Measurements from ENCODE around the gene CREG2. TPM values are rescaled to one million over a fixed set of nuclear protein-coding genes. Genes with fewer than 3 reads are reported as not detected.

CREG2 gene
- total RNA-seq, 1 experiment from 2014 or later: 119 TPM

- no peak overlapping the region for H3K27ac Mint-ChIP-seq (ENCODE audit: unreplicated experiment)
- TF ChIP-seq, protein P1, sequence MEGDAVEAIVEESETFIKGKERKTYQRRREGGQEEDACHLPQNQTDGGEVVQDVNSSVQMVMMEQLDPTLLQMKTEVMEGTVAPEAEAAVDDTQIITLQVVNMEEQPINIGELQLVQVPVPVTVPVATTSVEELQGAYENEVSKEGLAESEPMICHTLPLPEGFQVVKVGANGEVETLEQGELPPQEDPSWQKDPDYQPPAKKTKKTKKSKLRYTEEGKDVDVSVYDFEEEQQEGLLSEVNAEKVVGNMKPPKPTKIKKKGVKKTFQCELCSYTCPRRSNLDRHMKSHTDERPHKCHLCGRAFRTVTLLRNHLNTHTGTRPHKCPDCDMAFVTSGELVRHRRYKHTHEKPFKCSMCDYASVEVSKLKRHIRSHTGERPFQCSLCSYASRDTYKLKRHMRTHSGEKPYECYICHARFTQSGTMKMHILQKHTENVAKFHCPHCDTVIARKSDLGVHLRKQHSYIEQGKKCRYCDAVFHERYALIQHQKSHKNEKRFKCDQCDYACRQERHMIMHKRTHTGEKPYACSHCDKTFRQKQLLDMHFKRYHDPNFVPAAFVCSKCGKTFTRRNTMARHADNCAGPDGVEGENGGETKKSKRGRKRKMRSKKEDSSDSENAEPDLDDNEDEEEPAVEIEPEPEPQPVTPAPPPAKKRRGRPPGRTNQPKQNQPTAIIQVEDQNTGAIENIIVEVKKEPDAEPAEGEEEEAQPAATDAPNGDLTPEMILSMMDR (IDR thresholded peaks at IDR 0.05; ENCODE audit: insufficient read depth in 1 of 2, low read depth in 1 of 2, low read length in 1 of 2, severe bottlenecking in 1 of 2, unreplicated experiment in 1 of 2): no peak
- no peaks in the 10 kb centered on the region for H3K4me1 Mint-ChIP-seq (ENCODE audit: low read depth, unreplicated experiment)
- intact Hi-C loops (cut with micrococcal nuclease; ENCODE audit: unreplicated experiment): no loop called here
- no peak overlapping the region for H3K4me3 ChIP-seq (ENCODE audit: low read depth, low read length)
- H3K9me3 ChIP-seq: no peaks in the 10 kb centered on the region
- H3K36me3 Mint-ChIP-seq (ENCODE audit: insufficient read depth, unreplicated experiment): no peaks in the 10 kb centered on the region
- ChIA-PET CTCF (no interaction called here), POLR2A (no interaction called here)
- no peak overlapping the region for H3K4me3 Mint-ChIP-seq (ENCODE audit: unreplicated experiment)
- no TSS peak for BruUV-seq (replicated peaks)
- no peak for DNase-seq
- no peaks in the 10 kb centered on the region for H3K4me1 ChIP-seq
- H3K36me3 ChIP-seq (ENCODE audit: control insufficient read depth, insufficient read depth, low read length): no peaks in the 10 kb centered on the region
- peaks cover 11% of the 10 kb centered on the region for H3K9me3 Mint-ChIP-seq (ENCODE audit: unreplicated experiment)
- no peaks in the 10 kb centered on the region for H3K27me3 ChIP-seq (replicated peaks; ENCODE audit: control insufficient read depth, insufficient read depth, low read length)
- no peaks in the 10 kb centered on the region for H3K27me3 Mint-ChIP-seq (ENCODE audit: insufficient read depth, unreplicated experiment)
These were observed 29.3 kb upstream of the CREG2 start for GRCh38 chr2:101416609-101417008.

DNA sequence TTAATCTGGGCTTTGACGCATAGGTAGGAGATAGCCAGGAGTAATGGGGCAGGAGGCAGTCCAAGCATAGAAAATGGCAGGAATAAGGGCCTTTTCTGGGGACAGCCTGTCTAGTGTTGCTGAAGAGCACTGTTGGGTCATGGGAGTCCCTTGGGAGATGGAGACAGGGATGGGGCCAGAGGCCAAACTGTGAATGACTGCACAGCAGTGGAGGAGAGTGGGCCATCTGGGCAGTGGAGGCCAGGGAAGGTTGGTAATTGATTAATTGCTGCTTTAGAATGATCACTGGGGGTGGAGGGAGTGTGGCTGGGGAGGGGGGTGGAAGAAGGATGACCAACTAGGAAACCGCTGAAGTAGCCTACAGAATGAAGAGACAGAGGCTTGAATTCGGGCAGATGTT is 28.6 kb upstream of the CREG2 start:
- DNase-seq: no peak
- Mint-ChIP-seq H3K36me3 (ENCODE audit: insufficient read depth, unreplicated experiment) (no peaks in the 10 kb centered on the region), H3K9me3 (ENCODE audit: unreplicated experiment) (peaks cover 11% of the 10 kb centered on the region), H3K4me3 (ENCODE audit: unreplicated experiment) (no peak overlapping the region), H3K27me3 (ENCODE audit: insufficient read depth, unreplicated experiment) (no peaks in the 10 kb centered on the region), H3K4me1 (ENCODE audit: low read depth, unreplicated experiment) (peaks cover 5% of the 10 kb centered on the region), H3K27ac (ENCODE audit: unreplicated experiment) (peak overlapping the region; percentile 31)
- ChIA-PET POLR2A (no interaction called here), CTCF (no interaction called here)
- H3K9me3 ChIP-seq: no peaks in the 10 kb centered on the region
- intact Hi-C loops (cut with micrococcal nuclease; ENCODE audit: unreplicated experiment): no loop called here
- BruUV-seq (replicated peaks): no TSS peak
- peaks cover 5% of the 10 kb centered on the region; the same call in 1 of the 2 replicates for H3K4me1 ChIP-seq
- H3K4me3 ChIP-seq (ENCODE audit: low read depth, low read length): no peak overlapping the region
- TF ChIP-seq, protein P1 (IDR thresholded peaks at IDR 0.05; ENCODE audit: insufficient read depth in 1 of 2, low read depth in 1 of 2, low read length in 1 of 2, severe bottlenecking in 1 of 2, unreplicated experiment in 1 of 2): no peak
- no peaks in the 10 kb centered on the region for H3K36me3 ChIP-seq (ENCODE audit: control insufficient read depth, insufficient read depth, low read length)
- no peaks in the 10 kb centered on the region for H3K27me3 ChIP-seq (replicated peaks; ENCODE audit: control insufficient read depth, insufficient read depth, low read length)

DNA sequence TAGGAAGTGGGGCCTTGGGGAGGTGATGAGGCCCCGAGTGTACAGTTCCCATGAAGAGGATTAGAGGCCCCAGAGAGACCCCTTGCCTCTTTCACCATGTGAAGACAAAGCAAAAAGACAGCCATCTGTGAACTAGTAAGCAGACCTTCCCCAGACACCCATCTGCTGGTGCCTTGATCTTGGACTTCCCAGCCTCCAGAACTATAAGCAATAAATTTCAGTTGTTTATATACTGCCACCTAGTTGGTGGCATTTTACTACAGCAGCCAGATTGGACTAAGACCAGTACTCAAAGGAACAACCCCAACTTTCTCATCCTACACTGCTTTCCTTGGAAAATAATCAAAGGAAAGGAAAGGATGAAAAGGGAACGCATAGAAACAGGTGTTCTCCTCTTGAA is 27.9 kb upstream of the CREG2 start:
- TF ChIP-seq, protein P1 (IDR thresholded peaks at IDR 0.05; ENCODE audit: insufficient read depth in 1 of 2, low read depth in 1 of 2, low read length in 1 of 2, severe bottlenecking in 1 of 2, unreplicated experiment in 1 of 2): no peak
- CTCF ChIA-PET: no interaction called here
- DNase-seq: no peak

More for the DNA sequence above, 27.9 kb upstream of the CREG2 start:
- no peaks in the 10 kb centered on the region for H3K36me3 ChIP-seq (ENCODE audit: control insufficient read depth, insufficient read depth, low read length)
- peaks cover 12% of the 10 kb centered on the region; the same call in 1 of the 2 replicates for H3K4me1 ChIP-seq
- Mint-ChIP-seq H3K27ac (ENCODE audit: unreplicated experiment) (peak overlapping the region; percentile 31), H3K4me3 (ENCODE audit: unreplicated experiment) (no peak overlapping the region), H3K4me1 (ENCODE audit: low read depth, unreplicated experiment) (peaks cover 12% of the 10 kb centered on the region), H3K36me3 (ENCODE audit: insufficient read depth, unreplicated experiment) (no peaks in the 10 kb centered on the region), H3K9me3 (ENCODE audit: unreplicated experiment) (peaks cover 11% of the 10 kb centered on the region), H3K27me3 (ENCODE audit: insufficient read depth, unreplicated experiment) (no peaks in the 10 kb centered on the region)
- H3K4me3 ChIP-seq (ENCODE audit: low read depth, low read length): no peak overlapping the region
- intact Hi-C loops (cut with micrococcal nuclease; ENCODE audit: unreplicated experiment): no loop called here
- no peaks in the 10 kb centered on the region for H3K9me3 ChIP-seq
- POLR2A ChIA-PET: no interaction called here
- BruUV-seq (replicated peaks): no TSS peak
- no peaks in the 10 kb centered on the region for H3K27me3 ChIP-seq (replicated peaks; ENCODE audit: control insufficient read depth, insufficient read depth, low read length)
